Stimulated activated naive CD8-positive, alpha-beta T cell treated with anti-CD3 and anti-CD28 coated beads, Interleukin-15, amount 100 ng/mL, for 72 hours (primary cell): ENCODE results near the gene SFMBT2.

ENCODE experiments used
- ATAC-seq: fragments of 150-1000 bp; cut with Tn5 transposase; 2 replicates; pipeline ENCODE4 v1.10.0; 2021; ENCODE audit warnings: mild to moderate bottlenecking, moderate library complexity
- DNase-seq, 2 donors: peaks; one replicate each; pipeline ENCODE4 v3.0.0; 2021 to 2022
- H3K27ac Mint-ChIP-seq, 2 donors: one replicate each; pipeline ENCODE4 v1.8.0; 2022; ENCODE audit warnings: mild to moderate bottlenecking in 2 of 2, mixed read lengths in 2 of 2, moderate library complexity in 2 of 2
- H3K27me3 Mint-ChIP-seq: one replicate; pipeline ENCODE4 v1.8.0; 2022; ENCODE audit warnings: mixed read lengths
- H3K4me1 Mint-ChIP-seq: one replicate; pipeline ENCODE4 v1.8.0; 2022; ENCODE audit warnings: mild to moderate bottlenecking, mixed read lengths
- H3K4me3 Mint-ChIP-seq, 2 donors: one replicate each; pipeline ENCODE4 v1.8.0; 2022; ENCODE audit warnings: mild to moderate bottlenecking in 2 of 2, mixed read lengths in 2 of 2, moderate library complexity in 1 of 2
- H3K9me3 Mint-ChIP-seq, 2 donors: one replicate each; pipeline ENCODE4 v1.8.0; 2022; ENCODE audit warnings: mixed read lengths in 2 of 2

The SFMBT2 gene

GRCh38 chr10:7410862-7411670 is at the start of gene SFMBT2:
Gene SFMBT2 (minus strand): TSS chr10:7411034. CDS start chr10:7381898, 29,136 bp downstream.
- Mint-ChIP-seq H3K4me1 (peaks cover 52% of the 10 kb centered on the region), H3K9me3 (no peaks in the 10 kb centered on the region), H3K4me3 (peak within 1 kb of the TSS; percentile 92 to 99), H3K27me3 (peaks cover 14% of the 10 kb centered on the region), H3K27ac (peak within 1 kb of the TSS; percentile 97)
- DNase-seq (peak; percentile 61 to 70), ATAC-seq (peak; percentile 41)

GRCh38 chr10:7460006-7460405 is 49.2 kb upstream of the SFMBT2 start:
- no peak for ATAC-seq
- H3K9me3 Mint-ChIP-seq: no peaks in the 10 kb centered on the region
- H3K4me1 Mint-ChIP-seq: no peaks in the 10 kb centered on the region
- no peak for DNase-seq
- H3K27ac Mint-ChIP-seq: no peak overlapping the region
- H3K4me3 Mint-ChIP-seq: no peak overlapping the region
- H3K27me3 Mint-ChIP-seq: no peaks in the 10 kb centered on the region

GRCh38 chr10:7458556-7458955 is 47.7 kb upstream of the SFMBT2 start:
- DNase-seq: no peak
- ATAC-seq: no peak
- no peaks in the 10 kb centered on the region for H3K27me3 Mint-ChIP-seq
- peaks cover 7% of the 10 kb centered on the region in 2 donors for H3K9me3 Mint-ChIP-seq
- H3K27ac Mint-ChIP-seq: no peak overlapping the region
- H3K4me3 Mint-ChIP-seq: no peak overlapping the region
- no peaks in the 10 kb centered on the region for H3K4me1 Mint-ChIP-seq

- no peaks in the 10 kb centered on the region for H3K27me3 Mint-ChIP-seq
- H3K9me3 Mint-ChIP-seq: peaks cover 7% of the 10 kb centered on the region in 2 donors
- H3K27ac Mint-ChIP-seq: no peak overlapping the region
- no peak overlapping the region for H3K4me3 Mint-ChIP-seq
- ATAC-seq (no peak), DNase-seq (no peak)
- H3K4me1 Mint-ChIP-seq: no peaks in the 10 kb centered on the region
Observed at GRCh38 chr10:7457478-7458316, 46.9 kb upstream of the SFMBT2 start.

- Mint-ChIP-seq H3K4me3 (no peak overlapping the region), H3K9me3 (peaks cover 21 to 32% of the 10 kb centered on the region in 2 donors), H3K4me1 (no peaks in the 10 kb centered on the region), H3K27ac (no peak overlapping the region), H3K27me3 (no peaks in the 10 kb centered on the region)
- no peak for DNase-seq
- no peak for ATAC-seq
Observed at GRCh38 chr10:7449063-7449695, 38.3 kb upstream of the SFMBT2 start.

- no peaks in the 10 kb centered on the region for H3K4me1 Mint-ChIP-seq
- DNase-seq (no peak), ATAC-seq (no peak)
- peaks cover 17 to 26% of the 10 kb centered on the region in 2 donors for H3K9me3 Mint-ChIP-seq
- no peaks in the 10 kb centered on the region for H3K27me3 Mint-ChIP-seq
- H3K27ac Mint-ChIP-seq: no peak overlapping the region
- H3K4me3 Mint-ChIP-seq: no peak overlapping the region
Observed at GRCh38 chr10:7445474-7446185, 34.8 kb upstream of the SFMBT2 start.

GRCh38 chr10:7444551-7445121 is 33.8 kb upstream of the SFMBT2 start:
- Mint-ChIP-seq H3K4me3 (no peak overlapping the region), H3K27ac (no peak overlapping the region), H3K27me3 (no peaks in the 10 kb centered on the region), H3K9me3 (peaks cover 10 to 20% of the 10 kb centered on the region in 2 donors), H3K4me1 (no peaks in the 10 kb centered on the region)
- ATAC-seq (no peak), DNase-seq (no peak)

GRCh38 chr10:7443036-7443435 is 32.2 kb upstream of the SFMBT2 start:
- ATAC-seq: no peak
- Mint-ChIP-seq H3K27ac (no peak overlapping the region), H3K27me3 (no peaks in the 10 kb centered on the region), H3K9me3 (peaks cover 0 to 4% of the 10 kb centered on the region in 2 donors), H3K4me3 (no peak overlapping the region), H3K4me1 (no peaks in the 10 kb centered on the region)
- DNase-seq: no peak

- Mint-ChIP-seq H3K9me3 (no peaks in the 10 kb centered on the region), H3K4me1 (no peaks in the 10 kb centered on the region), H3K27me3 (no peaks in the 10 kb centered on the region), H3K27ac (no peak overlapping the region), H3K4me3 (no peak overlapping the region)
- ATAC-seq: no peak
- no peak for DNase-seq
Observed at GRCh38 chr10:7441403-7442147, 30.7 kb upstream of the SFMBT2 start.

GRCh38 chr10:7439696-7440095 is 28.9 kb upstream of the SFMBT2 start:
- H3K4me3 Mint-ChIP-seq: no peak overlapping the region
- H3K27ac Mint-ChIP-seq: peak overlapping the region in 1 of 2 donors; percentile 19

GRCh38 chr10:7438196-7438986 is 27.6 kb upstream of the SFMBT2 start:
- no peaks in the 10 kb centered on the region for H3K9me3 Mint-ChIP-seq
- DNase-seq: no peak
- H3K27ac Mint-ChIP-seq: no peak overlapping the region
- H3K27me3 Mint-ChIP-seq: no peaks in the 10 kb centered on the region
- no peaks in the 10 kb centered on the region for H3K4me1 Mint-ChIP-seq
- no peak overlapping the region for H3K4me3 Mint-ChIP-seq
- ATAC-seq: no peak

More at GRCh38 chr10:7439696-7440095, 28.9 kb upstream of the SFMBT2 start:
- H3K4me1 Mint-ChIP-seq: no peaks in the 10 kb centered on the region
- no peak for DNase-seq
- H3K9me3 Mint-ChIP-seq: no peaks in the 10 kb centered on the region
- H3K27me3 Mint-ChIP-seq: no peaks in the 10 kb centered on the region
- no peak for ATAC-seq

GRCh38 chr10:7436490-7437100 is 25.8 kb upstream of the SFMBT2 start:
- Mint-ChIP-seq H3K4me3 (no peak overlapping the region), H3K9me3 (no peaks in the 10 kb centered on the region), H3K27me3 (no peaks in the 10 kb centered on the region), H3K27ac (no peak overlapping the region), H3K4me1 (no peaks in the 10 kb centered on the region)
- ATAC-seq (no peak), DNase-seq (no peak)

- Mint-ChIP-seq H3K9me3 (no peaks in the 10 kb centered on the region), H3K4me1 (no peaks in the 10 kb centered on the region), H3K27ac (no peak overlapping the region), H3K4me3 (no peak overlapping the region), H3K27me3 (no peaks in the 10 kb centered on the region)
- DNase-seq: no peak
- no peak for ATAC-seq
Observed at GRCh38 chr10:7435674-7436073, 24.8 kb upstream of the SFMBT2 start.
